Hematopoietic multipotent progenitor cell treated with erythropoietin and hydrocortisone succinate and interleukin-3 and kit ligand, for 4 days (in vitro differentiated cells): Measurements from ENCODE around the gene NBAS.

ENCODE experiments used
- DNase-seq: peaks from one replicate; pipeline ENCODE4 v3.0.0-alpha.2; 2015

The NBAS gene

DNA sequence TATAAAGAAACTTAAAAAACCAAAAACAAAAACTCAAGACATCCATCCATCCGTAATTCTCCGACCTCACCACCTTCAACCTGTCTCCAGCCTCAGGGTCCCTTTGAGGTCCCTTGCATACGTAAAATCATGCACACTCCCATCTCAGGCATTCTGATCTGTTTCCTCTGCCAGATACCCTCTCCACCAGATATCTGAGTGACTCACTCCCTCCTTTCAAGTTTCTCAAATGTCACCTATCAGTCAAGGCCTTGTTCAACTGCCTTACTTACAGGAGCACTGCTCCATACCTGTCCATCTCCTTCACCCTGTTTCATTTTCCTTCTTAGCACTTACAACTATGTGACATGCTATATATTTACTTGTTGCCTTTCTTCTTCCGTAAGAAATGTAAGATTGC lies 369.3 kb downstream of the NBAS start:
- no peak for DNase-seq

DNA sequence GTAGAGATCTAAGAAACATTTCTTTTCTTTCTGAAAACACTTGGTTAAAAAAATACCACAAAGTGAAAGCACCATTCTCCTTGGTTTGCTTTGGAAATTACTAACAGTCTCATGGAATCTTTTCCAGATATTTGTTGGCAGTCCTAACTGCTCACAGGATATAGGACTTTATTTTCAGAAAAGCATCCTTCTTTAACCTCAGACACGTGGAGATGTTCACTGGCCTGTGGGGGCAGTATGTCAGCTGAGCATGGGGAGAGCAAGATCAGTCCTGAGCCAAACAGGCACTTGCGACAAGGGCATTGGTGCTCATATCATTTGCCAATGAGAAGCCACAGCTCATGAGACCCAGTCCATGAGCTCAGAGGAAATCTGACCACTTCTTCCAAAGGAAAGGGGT lies 371.9 kb downstream of the NBAS start:
- peak; percentile 22 for DNase-seq

DNA sequence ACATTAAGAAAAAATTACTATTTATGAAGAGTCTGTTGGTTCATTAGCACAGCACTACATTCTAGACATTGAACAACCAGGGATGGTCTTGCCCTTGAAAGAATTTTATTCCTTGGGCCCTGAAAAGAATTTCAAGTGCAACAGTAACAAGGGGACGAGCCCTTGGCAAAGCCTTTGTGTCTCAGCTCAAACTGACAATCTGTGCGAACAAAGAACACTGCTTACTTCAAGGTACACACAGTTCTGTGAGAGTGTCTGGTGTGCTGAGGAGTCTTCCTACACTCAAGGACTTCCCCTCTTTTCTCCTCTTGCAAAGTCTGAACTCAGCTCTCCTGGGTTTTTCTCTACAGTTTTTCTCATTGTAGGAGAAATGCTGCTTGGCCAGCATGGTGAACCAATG lies 373.4 kb downstream of the NBAS start:
- DNase-seq = no peak

DNA sequence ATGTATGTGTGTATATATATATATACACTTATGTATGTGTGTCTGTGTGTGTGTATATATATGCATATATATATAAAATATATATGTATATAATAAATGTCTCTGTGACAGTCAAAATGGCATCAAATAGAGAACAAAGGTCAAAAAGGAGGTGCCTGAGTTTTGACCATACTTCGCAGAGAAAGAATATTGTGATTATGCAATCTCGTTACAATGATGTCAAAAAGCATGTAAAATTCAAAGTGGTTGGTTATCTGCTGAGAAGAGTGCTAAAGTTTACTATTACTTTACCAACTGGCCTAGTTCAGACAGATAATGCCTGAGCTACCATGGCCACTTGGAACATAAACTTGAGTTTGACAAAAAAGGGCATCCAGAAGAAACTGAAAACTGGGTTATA lies 375.0 kb downstream of the NBAS start:
- DNase-seq = no peak

DNA sequence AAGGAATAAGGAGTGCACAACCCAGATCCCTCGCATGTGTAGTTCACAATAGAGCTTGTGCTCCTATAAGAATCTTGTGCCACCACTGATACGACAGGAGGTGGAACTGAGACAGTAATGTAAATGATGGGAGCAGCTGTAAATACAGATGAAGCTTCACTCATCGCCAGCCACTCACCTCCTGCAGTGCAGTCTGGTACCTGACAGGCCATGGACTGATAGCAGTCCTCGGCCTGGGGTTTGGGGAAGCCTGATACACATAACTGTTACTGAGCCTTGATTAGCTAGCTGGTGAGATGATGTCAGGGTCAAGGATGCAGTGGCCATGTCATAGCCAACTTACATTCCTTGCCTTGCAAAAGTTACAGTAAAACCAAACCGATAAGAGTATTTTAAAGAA lies 376.6 kb downstream of the NBAS start:
- no peak for DNase-seq

DNA sequence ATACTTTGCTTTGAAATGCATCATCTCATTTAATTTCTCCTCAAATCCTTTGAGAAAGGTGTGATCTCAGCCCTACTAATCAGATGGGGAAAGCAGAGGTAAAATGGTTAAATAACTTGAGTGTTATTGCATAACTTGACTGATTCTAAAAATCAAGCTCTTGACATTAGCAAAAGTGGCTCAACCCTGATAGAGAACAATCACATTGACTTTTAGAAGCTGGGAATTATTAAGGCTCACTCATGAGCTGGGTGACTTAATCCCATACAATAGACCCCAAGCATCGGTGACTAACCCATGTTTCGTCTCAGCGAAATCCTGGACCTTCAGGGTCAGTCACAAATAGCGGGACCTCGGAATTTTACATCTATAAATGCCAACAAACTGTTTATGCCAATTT lies 378.9 kb downstream of the NBAS start:
- DNase-seq = no peak

DNA sequence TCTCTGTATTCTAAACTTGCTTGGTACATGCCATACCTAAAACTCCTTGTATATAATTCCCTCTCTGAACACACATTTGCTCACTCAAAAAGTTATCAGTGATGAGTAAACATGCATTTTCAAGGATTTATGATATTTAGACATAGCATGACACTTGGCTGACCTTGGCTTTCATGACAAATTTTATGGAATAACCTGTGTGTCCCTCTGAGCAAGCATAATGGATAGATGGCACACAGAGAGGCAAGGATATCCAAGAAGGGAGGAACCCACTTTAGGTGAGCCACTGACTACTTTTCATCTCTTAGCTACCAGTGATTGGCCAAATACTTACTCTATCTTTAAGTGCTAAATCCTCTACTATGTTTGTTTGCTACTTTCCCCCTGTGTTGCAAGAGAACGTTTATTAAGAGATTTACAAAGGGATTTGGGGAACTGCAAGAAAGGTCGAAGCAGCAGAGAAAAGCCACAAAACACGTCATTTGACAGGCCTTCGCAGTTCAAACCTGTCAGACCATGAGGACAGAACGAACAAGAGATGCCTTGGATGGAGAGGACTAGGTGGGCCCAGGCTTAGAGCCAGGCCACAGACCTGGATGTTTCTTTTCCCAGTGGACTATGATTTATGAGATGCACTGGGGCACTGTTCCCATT lies 379.9 kb downstream of the NBAS start:
- DNase-seq = no peak

DNA sequence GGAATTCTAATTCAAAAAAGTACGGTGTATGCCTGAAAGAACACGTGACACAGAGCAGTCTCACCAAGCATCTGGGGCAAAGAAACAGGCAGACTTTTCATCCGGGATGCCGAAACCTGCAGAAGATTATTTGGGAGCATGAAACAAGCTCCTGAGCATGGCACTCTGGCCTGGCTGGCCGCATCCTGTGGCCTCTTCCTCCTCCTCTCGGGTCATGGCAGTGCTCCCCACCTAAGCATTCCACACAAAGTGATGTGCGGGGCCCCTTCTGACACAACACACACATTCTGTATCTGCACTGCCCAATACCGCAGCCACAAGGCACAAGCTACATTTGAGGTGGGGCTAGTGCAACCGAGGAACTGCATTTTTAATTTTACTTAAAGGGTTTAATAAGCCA lies 380.8 kb downstream of the NBAS start:
- DNase-seq = no peak

DNA sequence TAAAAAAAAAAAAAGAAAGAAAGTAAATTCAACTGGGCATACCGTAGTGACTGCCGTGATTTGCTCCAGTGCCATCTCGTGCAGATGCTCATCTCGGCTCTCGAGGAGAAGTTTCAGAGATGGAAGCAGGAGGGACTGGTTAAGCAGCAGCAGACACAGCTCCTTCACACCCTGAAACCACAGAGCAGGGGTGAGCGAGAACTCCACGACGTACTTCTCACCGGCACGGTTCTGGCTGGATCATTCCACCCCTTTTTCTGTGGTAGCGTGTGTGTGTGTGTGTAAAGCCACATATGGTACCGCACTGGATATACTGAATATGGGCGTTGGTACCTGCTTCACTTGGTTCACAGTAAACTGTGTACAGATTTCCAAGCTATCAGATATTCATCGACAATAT lies 382.2 kb downstream of the NBAS start:
- no peak for DNase-seq

DNA sequence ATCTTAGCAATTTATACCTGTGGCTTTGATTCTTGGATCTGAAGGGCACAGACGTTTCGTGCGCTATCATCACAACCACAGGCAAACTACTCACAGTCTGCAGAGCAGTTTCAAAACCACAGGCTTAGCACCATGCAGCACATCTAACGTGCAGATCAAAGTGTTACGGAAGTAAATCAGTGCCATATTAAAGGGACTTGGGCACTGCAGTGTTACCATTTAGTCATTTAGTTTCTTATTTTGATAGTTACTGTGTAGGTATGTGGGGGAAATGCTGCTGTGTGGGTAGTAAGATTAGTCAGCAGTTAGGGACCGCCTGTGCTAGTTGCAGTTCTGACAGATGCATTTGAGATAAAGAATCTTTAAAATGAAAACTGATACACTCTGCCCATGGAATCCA lies 384.0 kb downstream of the NBAS start:
- DNase-seq = peak; percentile 83

DNA sequence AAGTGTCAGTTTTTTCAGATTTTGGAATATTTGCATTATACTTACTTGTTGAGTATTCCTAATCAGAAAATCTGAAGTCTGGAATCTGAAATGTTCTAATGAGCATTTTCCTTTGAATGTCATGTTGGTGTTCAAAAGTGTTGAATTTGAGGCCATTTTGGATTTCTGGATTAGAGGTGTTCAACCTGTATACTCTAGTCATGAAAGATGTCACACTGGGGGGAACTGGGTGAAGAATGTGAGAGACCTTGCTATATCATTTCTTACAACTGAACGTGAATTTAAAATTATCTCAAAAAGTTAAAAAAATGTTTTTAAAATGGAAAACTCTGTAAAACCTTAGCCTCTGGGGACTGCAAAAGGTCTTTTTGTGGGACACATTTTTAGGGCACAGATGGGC lies 384.5 kb downstream of the NBAS start:
- DNase-seq = no peak

DNA sequence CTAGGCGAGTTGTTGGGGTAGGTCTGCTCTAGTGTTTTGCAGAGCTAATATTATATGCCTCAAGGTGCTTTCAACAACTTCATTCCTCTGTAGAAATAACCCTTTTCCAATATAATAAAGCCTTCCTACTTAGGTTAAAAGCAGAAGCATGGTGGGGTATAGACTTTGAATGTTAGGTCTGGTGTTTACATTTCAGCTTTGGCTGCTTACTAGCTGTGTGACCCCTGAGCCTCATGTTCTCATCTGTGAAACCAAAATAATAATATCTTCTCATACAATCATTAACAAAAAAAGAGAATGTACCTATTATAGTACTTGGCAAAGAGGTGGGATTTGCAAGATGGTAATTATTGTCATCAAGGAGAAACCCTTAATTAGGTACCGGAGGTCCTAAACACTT lies 386.6 kb downstream of the NBAS start:
- no peak for DNase-seq

DNA sequence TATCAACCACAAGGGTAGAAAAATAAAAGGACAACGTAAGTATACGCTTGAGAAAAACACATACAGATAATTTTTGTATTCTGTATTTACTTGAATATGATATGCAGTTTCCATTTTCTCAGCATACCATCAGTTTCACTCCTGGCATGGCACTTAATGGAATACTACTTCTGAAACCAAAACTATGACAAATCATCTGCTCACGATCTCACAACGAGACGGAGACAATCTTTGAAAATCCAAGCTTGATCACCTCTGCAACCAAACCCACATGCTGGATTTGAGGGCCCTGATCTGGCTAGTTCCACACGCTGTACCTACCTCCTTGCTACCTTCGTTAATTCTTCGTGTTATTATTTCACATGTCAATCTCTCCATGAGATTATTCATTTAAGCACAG lies 387.6 kb downstream of the NBAS start:
- DNase-seq = no peak

DNA sequence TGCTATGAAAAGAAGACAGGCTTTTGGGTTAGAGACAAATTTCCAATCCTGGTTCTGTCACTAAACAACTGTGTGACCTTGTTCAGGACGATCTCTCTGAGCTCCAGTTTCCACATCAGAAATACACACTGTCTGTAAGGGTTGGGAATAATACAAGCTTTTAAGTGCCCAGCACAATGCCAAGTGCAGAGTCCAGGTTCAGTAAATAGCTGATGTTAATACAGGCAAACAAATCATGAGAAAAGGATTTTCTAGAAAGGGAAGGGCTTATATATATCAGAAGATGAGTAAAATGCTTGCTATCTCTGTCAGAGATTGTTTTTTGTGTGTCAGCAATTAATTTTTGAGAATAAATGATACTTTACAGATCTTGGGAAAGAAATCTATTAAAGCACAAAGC lies 388.3 kb downstream of the NBAS start:
- DNase-seq = no peak

DNA sequence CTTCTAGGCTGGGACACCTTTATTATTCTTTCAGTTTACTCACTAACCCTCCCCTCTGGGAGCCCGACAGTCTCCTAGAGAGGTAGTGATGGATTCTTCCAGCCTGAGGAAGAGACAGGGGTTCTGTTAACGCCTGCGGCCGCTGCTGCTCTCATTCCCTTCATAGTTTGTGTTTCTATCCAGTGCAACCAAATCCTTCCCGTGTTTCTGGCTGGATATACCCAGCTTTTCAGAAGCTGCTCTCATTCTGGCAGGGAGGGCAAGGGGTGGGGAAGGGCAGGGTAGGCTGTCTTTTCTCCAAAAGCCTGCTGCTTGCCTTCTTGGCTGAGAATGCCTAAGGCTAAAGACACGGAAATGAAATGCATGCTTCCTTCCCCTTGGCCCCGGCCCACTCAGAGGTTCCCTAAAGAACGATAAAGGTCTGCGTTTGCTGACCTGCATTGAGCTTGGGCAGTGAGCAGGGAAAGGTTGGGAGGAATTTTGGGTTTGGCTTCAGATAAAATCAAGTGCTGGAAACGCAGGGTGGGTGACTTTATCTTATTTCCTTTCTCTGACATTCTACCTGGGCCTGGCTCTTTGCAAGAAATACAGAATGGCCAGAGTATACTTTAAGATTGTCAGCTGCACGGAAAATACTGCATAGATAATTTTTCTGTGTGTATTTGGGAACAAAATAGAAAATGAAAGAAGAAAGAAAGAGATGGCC lies 390.9 kb downstream of the NBAS start:
- DNase-seq = no peak

DNA sequence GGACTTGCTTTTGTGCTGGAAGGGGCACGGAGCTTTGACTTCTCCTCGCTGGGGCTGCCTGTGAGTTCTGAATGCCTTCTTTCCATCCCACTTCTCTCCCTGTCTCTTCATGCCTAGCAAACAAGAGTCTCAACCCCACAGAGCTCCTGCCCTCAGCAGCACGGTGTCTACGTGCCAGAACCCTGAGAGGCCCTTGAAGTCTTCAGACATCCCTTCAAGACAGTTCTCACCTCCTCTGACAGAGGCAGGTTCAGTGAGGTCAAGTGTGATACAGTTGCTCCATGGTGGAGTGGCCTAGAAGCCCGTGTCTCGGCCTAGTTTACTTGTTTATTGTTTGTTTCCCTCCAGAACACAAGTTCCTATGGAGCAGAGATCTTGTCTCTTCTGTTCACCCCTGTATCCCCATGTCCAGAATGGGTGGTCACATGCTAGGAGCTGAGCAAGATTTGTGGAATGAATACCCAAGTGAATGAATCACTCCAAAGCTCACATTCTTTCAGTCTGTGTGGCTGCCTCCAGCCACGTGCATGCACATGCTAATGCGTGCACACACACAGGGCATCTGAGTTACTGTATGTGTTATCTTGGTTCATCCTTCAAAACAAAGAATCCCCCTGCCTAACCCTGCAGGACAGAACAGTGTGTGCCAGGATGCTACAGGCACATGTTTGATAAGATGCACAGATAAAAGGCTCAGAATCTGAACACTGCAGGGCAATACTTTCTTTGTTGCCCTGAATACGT lies 391.6 kb downstream of the NBAS start:
- peak; percentile 27 for DNase-seq

DNA sequence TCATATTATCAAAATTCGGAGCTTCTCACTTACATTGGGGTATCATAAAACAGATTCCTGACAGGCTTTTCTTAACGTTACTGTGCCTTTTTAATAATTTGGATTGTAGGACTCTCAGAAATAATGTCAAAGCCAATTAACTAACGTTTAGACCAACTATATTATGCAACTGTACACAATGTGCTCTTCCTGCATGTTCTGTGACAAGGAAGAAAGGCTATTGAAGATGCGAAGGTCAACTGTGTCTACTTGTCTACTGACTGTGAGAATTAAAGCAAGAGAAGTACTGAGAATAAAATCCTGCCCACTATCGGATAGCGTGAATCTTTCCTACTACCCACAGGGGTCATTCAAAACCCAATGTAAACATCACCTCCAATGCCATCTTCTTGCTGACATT lies 393.0 kb downstream of the NBAS start:
- DNase-seq = no peak

DNA sequence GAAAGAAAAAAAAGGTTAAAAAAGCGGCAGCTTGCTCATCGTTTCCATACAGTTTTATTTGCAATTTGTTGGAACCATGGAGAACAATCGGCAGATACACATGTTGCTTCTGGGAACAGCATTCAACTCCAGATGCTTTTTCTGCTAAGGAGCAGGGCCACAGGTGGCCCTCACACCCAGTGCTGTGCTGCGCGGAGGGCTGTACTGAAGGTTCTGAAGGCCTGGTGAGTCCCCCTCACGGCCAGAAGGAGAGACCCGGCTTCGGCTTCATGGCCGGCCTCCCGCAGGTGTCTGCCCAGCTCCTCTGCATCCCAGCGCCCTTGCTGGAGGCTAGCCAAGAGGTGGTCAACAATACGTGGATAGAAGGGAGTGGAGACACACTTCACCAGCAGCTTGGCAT lies 394.3 kb downstream of the NBAS start:
- DNase-seq = no peak

DNA sequence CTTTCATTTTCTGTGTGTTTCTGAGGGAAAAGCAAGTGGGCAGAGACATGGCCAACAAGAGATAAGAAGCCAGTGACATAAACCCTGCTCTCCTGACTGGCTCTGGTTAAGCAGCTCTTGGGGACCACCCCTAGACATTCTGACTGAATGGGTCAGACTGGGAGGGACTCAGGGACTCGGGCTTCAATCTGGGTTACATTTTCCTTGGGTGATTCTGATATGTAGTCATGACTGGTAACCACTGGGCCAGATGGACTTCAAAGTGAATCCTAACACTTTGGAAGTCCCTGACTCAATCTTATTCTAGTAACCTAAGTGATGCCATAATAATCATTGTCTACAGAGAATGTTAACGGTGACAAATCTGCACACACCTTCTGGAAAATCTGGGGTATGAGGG lies 397.8 kb downstream of the NBAS start:
- no peak for DNase-seq

DNA sequence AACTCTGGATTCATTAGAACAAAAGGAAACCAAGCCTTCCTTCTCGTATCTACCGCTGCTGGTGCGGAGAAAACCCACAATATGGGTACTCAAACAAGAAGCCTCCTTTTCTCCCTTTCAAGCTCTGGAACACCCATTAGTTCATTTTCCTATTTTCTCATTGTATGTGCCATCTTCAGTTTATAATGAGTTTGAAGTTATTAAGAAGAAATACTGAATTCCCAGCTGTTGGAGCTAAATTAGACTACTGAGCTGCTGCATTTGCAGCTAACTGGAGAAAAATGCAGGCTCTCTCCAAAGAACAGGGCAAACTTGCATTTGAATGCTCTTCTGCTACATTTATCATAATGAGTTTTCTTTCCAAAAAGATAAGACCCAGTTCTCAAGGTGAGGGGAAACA lies 398.5 kb downstream of the NBAS start:
- DNase-seq = no peak

DNA sequence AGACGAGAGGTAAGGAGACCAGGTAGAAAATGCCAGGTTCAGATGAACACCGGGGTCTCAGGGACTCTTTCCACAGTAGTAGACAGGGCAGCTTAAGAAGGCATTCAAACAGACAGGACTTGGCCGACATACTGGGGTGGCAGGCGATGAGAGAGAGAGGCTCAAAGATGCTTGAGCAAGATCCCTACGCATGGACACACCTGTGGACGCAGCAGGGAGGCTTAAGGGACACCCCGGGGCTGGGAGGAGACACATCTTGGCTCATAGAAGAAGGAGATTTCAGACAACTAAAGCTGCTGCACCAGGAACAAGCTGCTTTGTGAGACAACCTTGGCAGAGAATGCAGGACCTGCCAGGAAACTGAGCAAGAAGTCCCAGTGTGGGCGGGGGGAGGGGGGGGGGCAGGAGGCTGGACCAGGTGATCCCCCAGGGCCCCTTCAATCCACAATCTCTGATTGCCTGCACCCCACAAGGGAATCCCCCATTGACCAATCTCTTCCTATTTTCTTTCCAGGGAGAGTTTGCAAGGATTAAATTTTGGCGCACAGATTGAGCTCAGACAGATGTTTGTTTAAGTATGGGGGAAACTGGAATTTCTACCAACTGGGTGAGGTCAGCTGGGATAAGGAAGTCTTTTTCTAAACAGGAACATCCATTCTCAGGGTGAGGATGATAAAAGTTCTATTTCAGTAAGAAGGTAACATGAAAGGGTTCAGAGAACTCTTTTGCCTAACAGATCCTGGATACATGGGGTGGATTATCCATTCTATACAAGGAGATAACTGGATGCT lies 400.7 kb downstream of the NBAS start:
- no peak for DNase-seq

DNA sequence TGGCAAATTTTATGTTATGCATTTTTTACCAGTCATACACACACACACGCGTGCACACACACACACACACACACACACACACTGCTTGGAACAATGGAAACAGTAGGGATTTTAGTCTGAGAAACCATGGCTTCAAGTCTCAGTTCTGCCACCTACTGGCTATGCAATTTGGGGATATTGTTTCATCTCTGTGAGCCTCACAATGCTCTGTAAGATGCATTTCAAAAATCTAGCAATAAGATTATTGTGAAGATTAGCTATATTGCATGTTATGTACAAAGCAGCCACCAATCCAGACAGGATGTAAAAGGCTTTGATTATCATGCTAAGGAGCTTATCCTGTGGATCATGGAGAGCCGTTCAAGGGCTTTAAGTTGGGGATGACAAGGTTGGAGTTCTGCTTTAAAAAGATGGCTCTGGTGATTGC lies 401.4 kb downstream of the NBAS start:
- peak; percentile 70 for DNase-seq

DNA sequence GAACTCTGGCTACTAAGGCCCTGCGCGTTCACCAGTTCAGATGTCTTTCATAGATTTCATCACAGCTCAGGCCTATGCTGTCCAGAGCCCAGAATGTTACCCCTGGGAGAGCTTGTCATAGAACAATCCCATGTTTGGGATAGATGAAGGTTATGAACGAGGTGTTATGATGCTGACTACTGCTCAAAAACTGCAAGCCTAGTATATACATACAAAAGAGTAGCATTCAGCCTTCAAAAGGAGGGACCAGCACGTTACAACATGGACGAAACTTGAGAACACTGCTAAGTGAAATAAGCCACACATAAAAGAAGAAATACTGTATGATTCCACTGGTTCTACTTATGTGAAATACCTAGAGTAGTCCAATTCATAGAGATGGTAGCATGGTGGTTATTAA lies 401.9 kb downstream of the NBAS start:
- no peak for DNase-seq

DNA sequence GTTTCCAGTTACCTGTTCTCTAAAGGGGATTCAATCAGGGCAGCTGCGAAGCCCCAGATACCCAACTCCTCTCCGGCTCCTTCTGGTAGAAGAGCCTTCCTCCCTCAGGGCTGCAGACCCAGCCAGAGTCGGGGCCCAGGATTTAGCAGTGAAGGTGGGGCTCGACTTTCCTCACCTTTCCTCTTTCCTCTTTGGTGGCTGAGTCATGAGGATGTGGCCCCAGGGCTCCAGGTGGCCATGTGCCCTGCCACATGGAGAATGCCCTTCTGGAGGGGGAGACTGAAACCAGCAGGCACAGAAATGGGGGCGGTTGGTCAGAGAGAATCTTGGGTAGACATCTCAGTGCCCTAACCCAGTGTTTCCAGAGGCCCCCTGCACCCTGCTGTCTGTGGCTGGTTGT lies 402.6 kb downstream of the NBAS start:
- DNase-seq = no peak
